Measurements from ENCODE around the gene RB1. TPM values are rescaled to one million over a fixed set of nuclear protein-coding genes. Genes with fewer than 3 reads are reported as not detected.

RB1 gene
- polyA plus RNA-seq, 3 donors = 18.4 to 38.8 (median 29.9) TPM

DNA sequence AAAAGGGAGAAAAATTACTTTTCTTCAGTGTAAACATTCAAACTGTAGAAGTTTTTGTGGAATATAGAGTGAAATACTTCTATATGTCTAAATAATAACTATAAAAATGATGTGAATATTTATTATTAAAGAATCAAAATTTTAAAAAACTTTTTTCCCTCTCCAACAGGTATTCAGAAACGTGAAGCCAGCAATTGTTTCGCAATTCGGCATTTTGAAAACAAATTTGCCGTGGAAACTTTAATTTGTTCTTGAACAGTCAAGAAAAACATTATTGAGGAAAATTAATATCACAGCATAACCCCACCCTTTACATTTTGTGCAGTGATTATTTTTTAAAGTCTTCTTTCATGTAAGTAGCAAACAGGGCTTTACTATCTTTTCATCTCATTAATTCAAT, 42.6 kb upstream of the RB1 start:
- Histone ChIP-seq H2AFZ (ENCODE audit: insufficient read depth, low read depth, low read length, poor library complexity, severe bottlenecking) (no peak overlapping the region), H3K79me2 (ENCODE audit: insufficient read depth, low read length) (peaks cover 12% of the 10 kb centered on the region), H3K4me3 (replicated peaks in 1 of 3; ENCODE audit: low read depth in 2 of 3, low read length in 3 of 3) (no peak overlapping the region), H3K27me3 (ENCODE audit: control insufficient read depth in 2 of 2, insufficient read depth in 2 of 2, low read length in 2 of 2) (no peaks in the 10 kb centered on the region), H3K9me3 (replicated peaks in 1 of 2; ENCODE audit: control insufficient read depth in 1 of 2, insufficient read depth in 1 of 2, low read length in 2 of 2) (no peaks in the 10 kb centered on the region), H3K4me1 (ENCODE audit: control insufficient read depth in 1 of 2, insufficient read depth in 2 of 2, low read length in 2 of 2) (peaks cover 17 to 33% of the 10 kb centered on the region in 2 donors), H3K4me2 (replicated peaks; ENCODE audit: extremely low read depth, low read length, poor library complexity, severe bottlenecking) (no peak overlapping the region), H3K36me3 (replicated peaks in 1 of 2; ENCODE audit: control insufficient read depth in 1 of 2, insufficient read depth in 2 of 2, low read length in 2 of 2) (peaks cover 86 to 100% of the 10 kb centered on the region in 2 donors), H4K20me1 (ENCODE audit: insufficient read depth, low read length) (peaks cover 100% of the 10 kb centered on the region), H3K27ac (ENCODE audit: low read depth in 1 of 2, low read length in 2 of 2) (no peak overlapping the region), H3K9ac (ENCODE audit: insufficient read depth, low read length, poor library complexity, severe bottlenecking) (no peak overlapping the region)
- H3K4me1 Mint-ChIP-seq = peaks cover 28% of the 10 kb centered on the region
- no peaks in the 10 kb centered on the region for H3K9me3 Mint-ChIP-seq
- H3K4me3 Mint-ChIP-seq = no peak overlapping the region
- intact Hi-C loops (cut with micrococcal nuclease) = no loop called here
- peaks cover 0 to 2% (median 0%) of the 10 kb centered on the region in 3 donors for H3K27me3 Mint-ChIP-seq (ENCODE audit: low read depth in 3 of 3)
- DNase-seq = no peak
- H3K36me3 Mint-ChIP-seq = peaks cover 78 to 86% of the 10 kb centered on the region in 2 donors
- TF ChIP-seq, protein P1, sequence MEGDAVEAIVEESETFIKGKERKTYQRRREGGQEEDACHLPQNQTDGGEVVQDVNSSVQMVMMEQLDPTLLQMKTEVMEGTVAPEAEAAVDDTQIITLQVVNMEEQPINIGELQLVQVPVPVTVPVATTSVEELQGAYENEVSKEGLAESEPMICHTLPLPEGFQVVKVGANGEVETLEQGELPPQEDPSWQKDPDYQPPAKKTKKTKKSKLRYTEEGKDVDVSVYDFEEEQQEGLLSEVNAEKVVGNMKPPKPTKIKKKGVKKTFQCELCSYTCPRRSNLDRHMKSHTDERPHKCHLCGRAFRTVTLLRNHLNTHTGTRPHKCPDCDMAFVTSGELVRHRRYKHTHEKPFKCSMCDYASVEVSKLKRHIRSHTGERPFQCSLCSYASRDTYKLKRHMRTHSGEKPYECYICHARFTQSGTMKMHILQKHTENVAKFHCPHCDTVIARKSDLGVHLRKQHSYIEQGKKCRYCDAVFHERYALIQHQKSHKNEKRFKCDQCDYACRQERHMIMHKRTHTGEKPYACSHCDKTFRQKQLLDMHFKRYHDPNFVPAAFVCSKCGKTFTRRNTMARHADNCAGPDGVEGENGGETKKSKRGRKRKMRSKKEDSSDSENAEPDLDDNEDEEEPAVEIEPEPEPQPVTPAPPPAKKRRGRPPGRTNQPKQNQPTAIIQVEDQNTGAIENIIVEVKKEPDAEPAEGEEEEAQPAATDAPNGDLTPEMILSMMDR (IDR thresholded peaks at IDR 0.05) = no peak
- H3K27ac Mint-ChIP-seq = no peak overlapping the region
- no CpG with 5 or more reads among the region's 4 CpGs for WGBS (ENCODE audit: insufficient coverage)

DNA sequence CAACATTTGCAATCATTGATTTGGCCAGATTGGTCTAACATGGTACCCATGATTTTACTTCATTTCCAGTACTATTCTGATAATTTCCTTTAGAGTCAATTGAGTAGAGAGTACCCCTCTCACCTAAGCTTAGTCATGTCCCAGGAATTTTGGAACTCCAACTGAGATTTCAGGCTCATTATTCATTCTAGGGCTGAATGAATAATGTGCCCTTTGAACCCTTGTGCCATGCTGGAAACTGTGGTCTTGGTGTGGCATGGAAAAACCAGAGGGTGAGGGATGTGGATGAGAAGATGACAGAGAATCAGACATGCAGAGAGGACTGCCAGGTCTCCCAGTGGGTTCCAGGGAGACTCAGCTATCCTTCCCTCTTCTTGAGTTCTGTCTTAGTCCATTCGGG, 40.4 kb upstream of the RB1 start:
- H2AFZ ChIP-seq (ENCODE audit: insufficient read depth, low read depth, low read length, poor library complexity, severe bottlenecking) = no peak overlapping the region
- TF ChIP-seq, protein P1 (IDR thresholded peaks at IDR 0.05) = no peak
- peak overlapping the region in 1 of 2 donors; percentile 31 for H3K27ac ChIP-seq (ENCODE audit: low read depth in 1 of 2, low read length in 2 of 2)
- no peaks in the 10 kb centered on the region for H3K79me2 ChIP-seq (ENCODE audit: insufficient read depth, low read length)
- Mint-ChIP-seq H3K9me3 (no peaks in the 10 kb centered on the region), H3K27me3 (ENCODE audit: low read depth in 3 of 3) (peaks cover 0 to 2% (median 0%) of the 10 kb centered on the region in 3 donors), H3K27ac (peak overlapping the region in 6 of 7 donors; percentile 66 to 88 (median 77)), H3K4me1 (peaks cover 29% of the 10 kb centered on the region), H3K4me3 (no peak overlapping the region), H3K36me3 (peaks cover 67 to 83% of the 10 kb centered on the region in 2 donors)
- no peak overlapping the region for H3K4me2 ChIP-seq (replicated peaks; ENCODE audit: extremely low read depth, low read length, poor library complexity, severe bottlenecking)
- H3K36me3 ChIP-seq (replicated peaks in 1 of 2; ENCODE audit: control insufficient read depth in 1 of 2, insufficient read depth in 2 of 2, low read length in 2 of 2) = peaks cover 67 to 98% of the 10 kb centered on the region in 2 donors
- WGBS (ENCODE audit: insufficient coverage) = 100% methylated on average over 1 of the region's 1 CpG
- H3K27me3 ChIP-seq (ENCODE audit: control insufficient read depth in 2 of 2, insufficient read depth in 2 of 2, low read length in 2 of 2) = no peaks in the 10 kb centered on the region
- H3K9ac ChIP-seq (ENCODE audit: insufficient read depth, low read length, poor library complexity, severe bottlenecking) = no peak overlapping the region
- no peak for DNase-seq
- H3K9me3 ChIP-seq (replicated peaks in 1 of 2; ENCODE audit: control insufficient read depth in 1 of 2, insufficient read depth in 1 of 2, low read length in 2 of 2) = no peaks in the 10 kb centered on the region
- H4K20me1 ChIP-seq (ENCODE audit: insufficient read depth, low read length) = peaks cover 99% of the 10 kb centered on the region
- intact Hi-C loops (cut with micrococcal nuclease) = no loop called here
- H3K4me3 ChIP-seq (replicated peaks in 1 of 3; ENCODE audit: low read depth in 2 of 3, low read length in 3 of 3) = no peak overlapping the region
- peaks cover 17 to 33% of the 10 kb centered on the region in 2 donors for H3K4me1 ChIP-seq (ENCODE audit: control insufficient read depth in 1 of 2, insufficient read depth in 2 of 2, low read length in 2 of 2)
